A673 (cell line): ENCODE results near the gene BATF2.

ENCODE experiments used
- CTCF ChIP-seq: fragments of 300-800, 200-600 bp; sonication (generic); conservative IDR thresholded peaks from 2 replicates; pipeline ENCODE4 v1.5.1; 2017; ENCODE audit warnings: low read depth, mild to moderate bottlenecking, antibody characterized with exemption, low read length, moderate library complexity, mixed read lengths
- EZH2 ChIP-seq: fragments of 200-600 bp; sonication (generic); IDR thresholded peaks from 2 replicates; pipeline ENCODE4 v1.6.1; 2017; ENCODE audit warnings: borderline replicate concordance, low read depth, mild to moderate bottlenecking, mixed read lengths, antibody characterized with exemption, low read length; ENCODE audit not compliant: poor library complexity, severe bottlenecking

- TF ChIP-seq EZH2: no peak
- TF ChIP-seq CTCF: no peak
Observed at GRCh38 chr11:65021509-65021908, 24.7 kb upstream of the BATF2 start.
